GM12892 (cell line): ENCODE measurements around the gene STPG2.

Experiments
- POLR2A ChIP-seq: IDR thresholded peaks from 2 replicates; pipeline ENCODE4 v1.6.1; 2011; ENCODE audit warnings: low read depth, low read length, control low read depth
- POLR2AphosphoS5 ChIP-seq: IDR thresholded peaks from 2 replicates; pipeline ENCODE4 v1.6.1; 2011; ENCODE audit warnings: low read depth, low read length, control low read depth

GRCh38 chr4:97646997-97647396 lies 496.3 kb downstream of the STPG2 start:
- TF ChIP-seq POLR2AphosphoS5, result no peak
- no peak for TF ChIP-seq POLR2A
